AG09319 (cell line): ENCODE measurements around the gene ERP27.

Source experiments
- DNase-seq: peaks from one replicate; pipeline ENCODE4 v3.0.0-alpha.2; 2010; ENCODE audit warnings: low read depth; ENCODE audit errors: extremely low read depth
- CTCF ChIP-seq: IDR thresholded peaks from 2 replicates; pipeline ENCODE4 v1.5.1; 2011; ENCODE audit warnings: low read depth, mild to moderate bottlenecking, inconsistent platforms, low read length, moderate library complexity

The ERP27 gene

DNA sequence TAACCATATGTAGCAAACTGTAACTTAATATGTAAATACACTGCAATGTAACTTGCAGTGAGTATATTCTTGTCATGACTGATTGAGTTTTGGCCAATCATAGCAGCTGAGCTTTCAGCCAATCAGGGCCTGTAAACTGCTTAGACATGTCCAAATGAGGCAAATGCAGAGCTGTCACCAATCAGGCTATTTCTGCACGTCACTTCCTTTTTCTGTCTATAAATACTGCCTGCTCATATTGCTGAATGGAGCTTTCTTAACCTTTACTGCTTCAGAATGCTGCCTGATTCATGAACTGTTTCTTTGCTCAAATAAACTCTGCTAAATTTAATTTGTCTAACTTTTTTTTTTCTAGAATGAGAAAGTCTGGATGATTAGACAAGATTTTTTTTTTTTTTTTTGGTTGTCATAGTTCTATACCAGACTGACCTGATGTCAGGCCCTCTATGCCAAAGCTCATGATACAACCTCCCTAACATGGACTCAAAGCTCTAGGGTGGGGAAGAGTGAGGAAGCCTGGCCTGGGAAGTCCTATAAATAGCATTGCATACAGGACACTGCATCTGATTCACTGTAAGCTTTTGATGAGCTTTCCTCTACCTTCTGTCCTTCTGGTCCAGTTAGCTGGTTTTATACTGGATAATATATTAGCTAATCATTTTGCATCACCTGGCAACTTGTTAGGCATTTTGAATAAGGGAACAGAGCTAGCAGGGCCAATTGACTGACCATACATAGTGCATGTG lies 64.7 kb downstream of the ERP27 start:
- no peak for TF ChIP-seq CTCF

GRCh38 chr12:14871886-14872285 lies 66.5 kb downstream of the ERP27 start:
- TF ChIP-seq CTCF: no peak
- DNase-seq: no peak

More for the DNA sequence above, 64.7 kb downstream of the ERP27 start:
- no peak for DNase-seq

- TF ChIP-seq CTCF: no peak
Measured at GRCh38 chr12:14871247-14871646, 67.1 kb downstream of the ERP27 start.

DNA sequence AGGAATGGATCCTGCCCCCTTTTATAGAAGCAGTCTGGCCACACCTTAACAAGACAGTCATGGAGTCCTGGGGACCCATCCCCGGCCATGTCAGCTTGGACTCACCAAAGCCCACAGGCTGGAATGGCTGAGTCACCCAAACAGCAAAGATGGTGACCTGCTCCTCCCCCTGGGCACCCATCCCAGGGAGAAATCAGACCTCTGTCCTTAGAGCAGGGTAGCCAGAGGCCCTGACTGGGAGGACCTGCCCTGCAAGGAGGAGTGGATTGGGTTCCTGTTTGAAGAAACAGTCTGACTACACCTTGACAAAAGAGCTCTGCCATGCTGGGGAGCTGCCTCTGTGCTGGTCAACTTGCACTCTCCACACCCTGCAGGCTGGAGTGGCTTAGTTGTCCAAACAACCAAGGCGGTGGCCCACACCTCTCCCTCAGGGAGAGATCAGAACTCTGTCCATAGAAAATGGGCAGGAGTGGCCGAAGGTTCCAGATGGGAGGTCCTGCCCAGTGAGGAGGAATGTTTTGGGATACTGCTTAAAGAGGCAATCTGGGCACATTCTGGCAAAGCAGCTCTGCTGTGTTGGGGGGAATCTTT lies 69.3 kb downstream of the ERP27 start:
- no peak for TF ChIP-seq CTCF
- no peak for DNase-seq

More at GRCh38 chr12:14871247-14871646, 67.1 kb downstream of the ERP27 start:
- DNase-seq: no peak
